HG03558 (cell line): ENCODE results near the gene CIRBP.
"Not testable (repeated sequence)": the region's sequence is repeated elsewhere in the genome, so short reads cannot be mapped to it uniquely, and the experiment has no call there.

ENCODE experiments used
- ATAC-seq: cut with Tn5 transposase; IDR thresholded peaks from one replicate; pipeline ENCODE4 v1.9.1; 2021; ENCODE audit warnings: moderate number of reproducible peaks; ENCODE audit not compliant: unreplicated experiment; ENCODE audit errors: extremely low read depth

Gene CIRBP

GRCh38 chr19:1241417-1242095 is 27.6 kb upstream of the CIRBP start, which contains the start of gene ATP5F1D:
TSS of gene ATP5F1D (plus strand) at chr19:1241751. CDS start at chr19:1241851, 100 bp downstream.
- ATAC-seq, result peak; percentile 38

GRCh38 chr19:1243768-1244692 is 25.1 kb upstream of the CIRBP start:
- no peak for ATAC-seq

- no peak for ATAC-seq
Observed at GRCh38 chr19:1244693-1245451, 24.3 kb upstream of the CIRBP start.

GRCh38 chr19:1245494-1246264 is 23.5 kb upstream of the CIRBP start:
- ATAC-seq, result no peak

GRCh38 chr19:1246265-1247087 is 22.7 kb upstream of the CIRBP start:
- not testable (repeated sequence) for ATAC-seq

GRCh38 chr19:1247748-1248138 is 21.4 kb upstream of the CIRBP start:
- ATAC-seq, result no peak

GRCh38 chr19:1248139-1248785 is 20.9 kb upstream of the CIRBP start, which contains the start of gene MIDN:
TSS of gene MIDN (plus strand) at chr19:1248583. CDS start at chr19:1250297, 1,714 bp downstream.
- no peak for ATAC-seq

GRCh38 chr19:1248786-1249297 is 20.3 kb upstream of the CIRBP start:
- no peak for ATAC-seq

GRCh38 chr19:1249298-1249989 is 19.7 kb upstream of the CIRBP start:
- no peak for ATAC-seq

GRCh38 chr19:1249990-1250436 is 19.1 kb upstream of the CIRBP start:
- ATAC-seq, result no peak

GRCh38 chr19:1250437-1251260 is 18.5 kb upstream of the CIRBP start:
- ATAC-seq, result no peak

- ATAC-seq, result no peak
Observed at GRCh38 chr19:1251330-1252220, 17.6 kb upstream of the CIRBP start.

GRCh38 chr19:1252221-1252820 is 16.8 kb upstream of the CIRBP start:
- no peak for ATAC-seq

GRCh38 chr19:1252821-1253513 is 16.2 kb upstream of the CIRBP start:
- no peak for ATAC-seq
